ENCODE data around the gene KLHL6.

- no peak for TF ChIP-seq CTCF (IDR thresholded peaks at IDR 0.05; ENCODE audit: low read depth, low read length, missing input control)
- TF ChIP-seq YY1 (IDR thresholded peaks at IDR 0.05) = no peak
- TF ChIP-seq JUND (IDR thresholded peaks at IDR 0.05) = no peak
Measured at GRCh38 chr3:183553334-183554026, 2.0 kb downstream of the KLHL6 start.

Data from liver (tissue), 3 donors.